HG02885 (cell line): ENCODE data around the gene PARP1.
A peak's percentile ranks its signal among the peaks of the same experiment; 100 is the strongest.
"Not testable (repeated sequence)": the region's sequence is repeated elsewhere in the genome, so short reads cannot be mapped to it uniquely, and the experiment has no call there.

Source experiments
- ATAC-seq: cut with Tn5 transposase; IDR thresholded peaks from one replicate; pipeline ENCODE4 v1.9.1; 2021; ENCODE audit warnings: mild to moderate bottlenecking; ENCODE audit not compliant: unreplicated experiment, poor library complexity

Gene PARP1

DNA sequence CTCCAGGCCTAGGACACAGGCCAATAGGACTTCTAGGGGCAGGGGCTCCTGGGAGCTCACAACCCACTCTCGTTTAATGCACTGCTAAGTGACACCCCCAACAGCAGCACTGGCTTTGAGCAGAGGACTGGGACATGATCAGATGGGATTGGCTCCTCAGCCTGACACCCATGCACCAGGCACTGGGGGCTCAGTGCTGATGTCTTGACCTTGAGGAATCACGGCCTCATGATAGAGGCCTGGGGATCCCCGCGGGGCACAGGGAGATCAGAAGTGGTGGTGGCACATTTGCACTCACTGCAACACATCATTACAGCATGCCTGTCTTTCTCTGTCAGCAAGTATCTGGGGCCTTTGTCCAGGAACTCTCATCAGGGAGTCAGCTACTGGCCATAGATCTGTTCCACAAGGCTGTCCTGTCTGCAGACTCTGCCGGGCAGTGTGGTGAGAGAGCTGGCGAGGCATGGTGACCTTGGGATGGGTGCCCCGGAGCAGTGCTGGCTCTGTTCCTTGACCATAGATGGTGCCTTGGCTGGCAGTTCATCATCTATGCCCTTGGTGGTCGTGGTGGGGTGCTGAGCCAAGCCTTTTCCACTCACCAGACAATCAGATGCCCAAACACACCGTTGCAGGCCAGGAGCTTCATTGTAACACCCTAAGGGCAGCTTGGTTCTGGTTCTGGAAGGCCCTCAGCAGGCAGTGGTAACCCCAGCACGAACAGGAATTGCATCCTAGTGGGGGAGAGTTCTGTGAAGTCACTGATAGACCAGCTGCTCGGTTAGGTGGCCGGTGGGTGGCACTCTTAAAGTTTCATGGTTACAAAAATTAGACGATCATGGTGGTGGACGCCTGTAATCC lies 22.2 kb upstream of the PARP1 start:
- ATAC-seq = no peak

DNA sequence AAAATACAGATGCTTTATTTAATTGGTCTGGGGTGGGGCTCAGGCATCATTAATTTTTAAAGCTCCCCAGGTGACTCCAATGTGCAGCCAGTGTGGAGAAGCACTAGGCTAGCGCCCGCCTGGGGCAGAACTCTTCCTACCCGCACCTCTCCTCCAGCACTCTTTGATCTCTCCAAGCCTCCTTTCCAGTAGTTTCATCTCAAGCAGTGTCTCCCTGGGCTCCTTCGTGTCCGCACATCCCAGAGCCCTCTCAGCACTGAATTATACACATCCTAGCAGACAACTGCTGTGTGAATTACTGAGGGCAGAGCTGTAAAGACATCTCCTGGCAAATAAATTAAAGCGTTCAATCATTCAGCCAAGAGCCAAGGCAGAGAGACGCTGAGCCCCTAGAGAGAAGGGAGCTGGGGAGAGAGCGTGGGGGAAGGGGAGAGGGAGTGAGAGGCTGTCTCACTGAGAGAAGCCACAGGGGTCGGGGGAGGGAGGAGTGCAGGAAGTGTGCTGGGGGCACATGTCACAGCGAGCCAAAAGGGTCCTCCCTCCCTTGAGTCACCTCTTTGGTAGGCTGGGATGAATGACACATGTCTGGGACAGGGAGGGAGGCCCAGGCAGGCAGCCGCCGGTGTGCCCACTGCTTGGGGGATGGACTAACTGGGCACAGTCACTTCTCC lies 21.0 kb upstream of the PARP1 start:
- no peak for ATAC-seq

DNA sequence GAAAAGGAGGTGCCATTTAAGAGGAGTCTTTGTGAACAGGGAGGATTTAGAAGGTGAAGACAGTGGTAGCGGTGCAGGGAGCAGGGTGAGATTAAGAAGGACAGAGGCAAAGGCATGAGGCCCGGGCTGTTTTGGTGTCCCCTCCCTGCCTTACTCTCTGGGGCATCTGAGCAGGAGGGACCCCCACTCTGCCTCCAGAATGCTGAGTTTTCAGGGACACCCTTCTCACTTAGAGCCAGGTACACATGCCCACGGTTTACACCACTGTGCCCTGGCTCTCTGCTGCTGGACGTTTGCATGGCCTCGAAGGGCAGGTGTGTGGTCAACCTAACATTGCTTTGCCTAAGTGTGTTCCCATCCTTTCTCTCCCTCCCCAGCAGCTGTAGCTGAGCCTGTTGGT lies 20.5 kb upstream of the PARP1 start:
- no peak for ATAC-seq

GRCh38 chr1:226427131-226427530 lies 19.2 kb upstream of the PARP1 start:
- ATAC-seq = no peak

DNA sequence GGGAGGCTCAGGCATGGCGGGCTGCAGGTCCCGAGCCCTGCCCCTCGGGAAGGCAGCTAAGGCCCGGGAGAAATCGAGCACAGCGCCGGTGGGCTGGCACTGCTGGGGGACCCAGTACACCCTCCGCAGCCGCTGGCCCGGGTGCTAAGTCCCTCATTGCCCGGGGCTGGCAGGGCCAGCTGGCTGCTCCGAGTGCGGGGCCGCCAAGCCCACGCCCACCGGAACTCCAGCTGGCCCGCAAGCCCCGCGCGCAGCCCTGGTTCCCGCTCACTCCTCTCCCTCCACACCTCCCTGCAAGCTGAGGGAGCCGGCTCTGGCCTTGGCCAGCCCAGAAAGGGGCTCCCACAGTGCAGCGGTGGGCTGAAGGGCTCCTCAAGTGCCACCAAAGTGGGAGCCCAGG lies 18.5 kb upstream of the PARP1 start:
- not testable (repeated sequence) for ATAC-seq

DNA sequence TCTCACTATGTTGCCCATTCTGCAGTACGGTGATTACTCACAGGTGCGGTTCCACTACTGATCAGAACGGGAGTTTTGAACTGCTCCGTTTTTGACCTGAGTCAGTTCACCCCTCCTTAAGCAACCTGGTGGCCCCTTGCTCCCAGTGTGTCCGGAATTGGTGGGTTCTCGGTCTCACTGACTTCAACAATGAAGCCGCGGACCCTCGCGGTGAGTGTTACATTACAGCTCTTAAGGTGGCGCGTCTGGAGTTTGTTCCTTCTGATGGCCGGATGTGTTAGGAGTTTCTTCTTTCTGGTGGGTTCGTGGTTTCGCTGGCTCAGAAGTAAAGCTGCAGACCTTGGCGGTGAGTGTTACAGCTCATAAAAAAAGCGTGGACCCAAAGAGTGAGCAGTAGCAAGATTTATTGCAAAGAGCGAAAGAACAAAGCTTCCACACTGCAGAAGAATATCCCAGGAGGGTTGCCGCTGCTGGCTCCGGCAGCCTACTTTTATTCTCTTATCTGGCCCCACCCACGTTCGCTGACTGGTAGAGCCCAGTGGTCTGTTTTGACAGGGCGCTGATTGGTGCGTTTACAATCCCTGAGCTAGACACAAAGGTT lies 17.6 kb upstream of the PARP1 start:
- no peak for ATAC-seq

DNA sequence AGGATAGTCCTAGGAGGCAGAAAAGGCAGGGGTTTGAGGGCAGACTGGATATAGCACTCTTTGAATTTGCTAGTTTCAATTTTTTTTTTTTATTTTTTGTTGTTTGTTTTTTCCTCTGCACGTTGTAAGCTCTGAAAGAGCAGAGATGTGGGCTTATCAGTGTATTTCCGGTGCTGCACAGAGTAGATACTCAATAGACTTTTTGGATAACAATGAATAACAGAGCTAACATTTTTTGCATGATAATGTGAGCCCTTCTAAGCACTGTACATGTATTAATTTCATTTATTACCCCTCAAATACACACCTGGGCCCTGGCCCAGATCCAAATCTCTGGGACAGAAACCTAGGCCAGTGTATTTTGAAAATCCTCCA lies 17.1 kb upstream of the PARP1 start:
- no peak for ATAC-seq

GRCh38 chr1:226424221-226425003 lies 16.5 kb upstream of the PARP1 start:
- ATAC-seq = peak; percentile 52

- ATAC-seq = no peak
Observed at GRCh38 chr1:226422478-226422877, 14.6 kb upstream of the PARP1 start.

DNA sequence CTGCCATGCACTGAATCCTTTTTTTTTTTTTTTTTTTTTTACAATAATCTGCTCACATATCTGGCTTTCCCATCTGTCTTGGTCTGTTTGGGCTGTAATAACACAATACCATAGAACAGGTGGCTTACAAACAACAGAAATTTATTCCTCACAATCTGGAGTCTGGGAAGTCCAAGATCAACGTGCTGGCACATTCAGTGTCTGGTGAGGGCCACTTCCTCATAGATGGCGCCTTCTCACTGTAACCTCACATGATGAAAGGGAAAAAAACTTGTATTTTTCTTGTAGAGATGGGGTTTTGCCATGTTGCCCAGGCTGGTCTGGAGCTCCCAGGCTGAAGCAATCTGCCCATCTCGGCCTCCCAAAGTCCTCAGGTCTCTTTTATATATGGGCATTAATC lies 13.0 kb upstream of the PARP1 start:
- ATAC-seq = no peak

- no peak for ATAC-seq
Observed at GRCh38 chr1:226420328-226420727, 12.4 kb upstream of the PARP1 start.

DNA sequence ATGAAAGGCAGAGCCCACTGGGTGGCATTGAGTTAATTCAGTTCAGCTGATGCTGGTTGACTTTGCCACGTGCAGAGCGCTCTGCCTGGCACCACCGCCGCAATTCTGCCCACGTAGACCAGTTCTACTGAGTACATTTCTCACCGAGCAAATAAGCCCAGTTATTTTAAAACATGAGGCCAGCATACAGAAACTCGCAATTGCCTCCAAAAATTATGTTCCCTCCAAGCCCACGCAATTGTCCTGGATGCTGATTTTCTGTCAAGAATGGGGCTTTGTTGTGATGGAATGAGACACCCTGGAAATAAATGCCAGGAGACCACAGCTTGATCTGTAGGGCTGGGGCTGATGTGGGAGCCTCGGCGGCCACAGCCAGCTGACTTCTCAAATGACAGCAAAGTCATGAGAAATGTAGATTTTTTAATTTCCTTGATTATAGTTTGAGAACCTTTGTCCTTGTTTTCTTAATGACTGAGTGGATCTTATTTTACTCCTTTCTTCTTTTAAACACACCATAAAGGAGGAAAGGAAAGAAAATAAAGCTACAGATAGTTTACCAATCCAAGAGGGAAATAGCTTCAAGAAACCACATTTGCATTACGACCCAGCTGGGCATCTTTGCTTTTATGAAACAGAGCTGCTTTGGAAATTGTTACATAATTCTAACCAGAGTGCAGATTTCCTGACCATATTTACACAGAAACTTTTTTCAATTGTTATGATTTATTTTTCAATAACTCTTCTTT lies 11.6 kb upstream of the PARP1 start:
- ATAC-seq = no peak

DNA sequence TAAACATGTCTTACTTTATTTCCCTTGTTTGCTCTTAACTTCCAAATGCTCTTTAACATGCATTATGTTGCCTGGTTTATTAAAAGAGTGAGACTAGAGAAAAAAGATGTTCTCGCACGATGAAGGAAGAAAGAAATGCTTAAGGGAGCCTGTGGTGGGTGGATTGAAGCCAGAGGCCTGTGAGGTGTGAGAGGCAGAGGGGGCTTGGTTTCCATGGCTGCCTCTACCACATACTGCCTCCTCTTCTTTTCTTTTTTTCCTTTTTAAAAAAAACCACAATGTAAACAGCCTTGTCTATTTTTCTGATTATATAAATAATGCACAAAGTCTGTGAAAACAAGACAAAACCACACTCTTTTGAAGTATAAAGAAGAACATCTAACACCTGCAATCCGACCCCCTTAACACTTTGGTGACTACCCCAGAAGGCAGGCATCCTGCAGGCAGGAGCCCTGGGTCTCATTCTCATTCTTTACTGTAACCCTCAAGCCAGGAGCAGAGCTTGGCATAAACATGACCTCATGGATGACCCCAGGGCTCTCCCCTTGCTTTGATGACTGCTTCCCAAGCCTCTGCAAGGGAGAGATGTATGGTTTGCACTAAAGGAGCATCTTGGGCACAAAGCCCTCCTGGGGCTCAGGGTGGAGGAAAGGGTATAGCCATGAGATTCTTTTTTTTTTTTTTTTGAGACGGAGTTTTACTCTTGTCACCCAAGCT lies 10.1 kb upstream of the PARP1 start:
- no peak for ATAC-seq

GRCh38 chr1:226417350-226417749 lies 9.5 kb upstream of the PARP1 start:
- no peak for ATAC-seq

DNA sequence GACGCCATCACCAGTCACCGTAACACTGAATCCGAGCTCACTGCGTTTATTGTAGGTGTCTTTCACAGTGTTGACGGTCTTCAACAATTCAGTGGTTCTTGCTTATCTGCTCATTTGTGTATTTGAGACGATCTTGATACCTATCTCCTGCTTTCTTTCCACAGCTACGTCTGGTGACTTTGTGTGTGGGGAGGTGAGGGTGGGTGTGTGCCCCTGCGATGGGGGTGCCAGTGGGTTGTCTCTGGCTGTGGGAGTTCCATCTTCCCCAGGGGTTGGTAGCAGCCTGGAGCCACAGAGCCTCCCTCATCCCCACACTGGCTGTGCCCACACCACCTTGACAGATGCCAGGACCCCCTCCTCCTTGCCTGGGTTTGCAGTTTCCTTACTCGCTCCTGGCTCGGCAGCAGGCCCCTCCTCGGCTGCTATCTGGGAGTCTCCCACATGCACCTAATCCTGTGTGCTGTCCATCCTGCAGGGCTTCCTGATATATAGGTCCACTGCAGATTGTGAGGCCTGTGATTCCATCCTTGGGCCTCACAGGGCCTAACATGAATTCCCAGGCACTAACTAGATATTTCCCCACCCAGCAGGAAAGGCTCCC lies 6.3 kb upstream of the PARP1 start:
- ATAC-seq = no peak

DNA sequence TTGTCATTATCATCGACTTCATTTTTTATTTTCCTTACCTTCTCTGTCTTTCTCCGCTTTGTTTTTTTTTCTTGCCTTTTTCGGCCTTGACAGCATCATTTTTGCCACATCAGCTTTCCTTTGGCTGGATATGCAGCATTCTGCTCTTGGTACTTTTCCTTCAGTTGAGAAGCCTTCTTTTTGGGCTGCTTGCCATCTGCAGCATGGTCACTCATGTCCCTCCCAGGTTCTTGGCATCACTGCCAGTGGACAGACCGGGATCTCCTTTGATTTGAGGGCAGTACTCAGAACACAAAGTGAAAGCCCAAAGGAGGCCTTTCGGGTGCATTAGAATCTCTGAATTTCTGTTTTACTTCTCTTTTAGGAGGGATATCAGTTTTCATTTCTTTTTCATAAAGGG lies 3.7 kb upstream of the PARP1 start:
- ATAC-seq = no peak

GRCh38 chr1:226410958-226411357 lies 3.1 kb upstream of the PARP1 start:
- no peak for ATAC-seq

- no peak for ATAC-seq
Observed at GRCh38 chr1:226409392-226409791, 1.5 kb upstream of the PARP1 start.
